A549 (cell line): ENCODE results near the gene PSMD1. TPM values are rescaled to one million over a fixed set of nuclear protein-coding genes. Genes with fewer than 3 reads are reported as not detected.
"Not testable (repeated sequence)": the region's sequence is repeated elsewhere in the genome, so short reads cannot be mapped to it uniquely, and the experiment has no call there.

Experiments
- ATAC-seq, 2 experiments: fragments of 200-7000 bp in 1 of 2; fragments of >200 bp in 1 of 2; cut with Nextera tagmentation in 1 of 2; cut with Tn5 transposase in 1 of 2; 3 replicates each; pipeline versions ENCODE4 v1.8.0 to v1.9.1; 2018 to 2020; ENCODE audit warnings: mild to moderate bottlenecking in 1 of 2, moderate library complexity in 1 of 2
- CTCF ChIA-PET: fragments of 300-600 bp; sonication (Branson Sonifier 250); formaldehyde crosslinking; extraction: SDS; loops from one replicate; lab custom pipeline; 2021; ENCODE audit warnings: antibody characterized with exemption, inconsistent platforms; lab: Yijun Ruan, JAX
- POLR2A ChIA-PET: fragments of 350-600 bp; formaldehyde crosslinking; extraction: SDS; loops from one replicate; lab custom pipeline; 2021; ENCODE audit warnings: antibody characterized with exemption, inconsistent platforms; lab: Yijun Ruan, JAX
- DNase-seq, 2 experiments: peaks; one replicate each; pipeline versions ENCODE4 v3.0.0 to v3.0.0-alpha.2; 2011 to 2016; ENCODE audit warnings: low read depth in 1 of 2, low spot score in 1 of 2
- FAIRE-seq: peaks from 2 replicates; lab custom pipeline; 2011; peaks lifted over from hg19 to GRCh38; lab: Jason Lieb, UNC
- H3K27ac ChIP-seq, 2 experiments: fragments of >200 bp; sonication (Bioruptor Twin); formaldehyde crosslinking; 3 replicates each; pipeline ENCODE4 v1.5.1; 2016 to 2017
- H3K4me1 ChIP-seq: fragments of >200 bp; sonication (Bioruptor Twin); formaldehyde crosslinking; 3 replicates; pipeline ENCODE4 v1.6.1; 2016
- H3K4me2 ChIP-seq: fragments of >200 bp; sonication (Bioruptor Twin); formaldehyde crosslinking; 3 replicates; pipeline ENCODE4 v1.6.1; 2016
- H3K4me3 ChIP-seq: fragments of >200 bp; sonication (Bioruptor Twin); formaldehyde crosslinking; 3 replicates; pipeline ENCODE4 v1.5.1; 2016
- H3K9me3 ChIP-seq: fragments of >200 bp; sonication (Bioruptor Twin); formaldehyde crosslinking; 3 replicates; pipeline ENCODE4 v1.6.1; 2016
- CBX2 ChIP-seq: fragments of 200-600 bp; sonication (generic); IDR thresholded peaks from 2 replicates; pipeline ENCODE4 v1.6.1; 2016; ENCODE audit warnings: low read depth, mild to moderate bottlenecking, borderline replicate concordance
- CBX8 ChIP-seq: fragments of 200-600 bp; sonication (generic); IDR thresholded peaks from 2 replicates; pipeline ENCODE4 v1.6.1; 2016
- CEBPB ChIP-seq, 2 experiments: fragments of >200 bp in 1 of 2; sonication (Bioruptor Twin) in 1 of 2; formaldehyde crosslinking in 1 of 2; IDR thresholded peaks; 2 replicates each; pipeline ENCODE4 v1.6.1; 2012 to 2016
- CTCF ChIP-seq: fragments of >200 bp; sonication (Bioruptor Twin); formaldehyde crosslinking; IDR thresholded peaks from 3 replicates; pipeline ENCODE4 v1.5.1; 2016
- E2F6 ChIP-seq: IDR thresholded peaks from 2 replicates; pipeline ENCODE4 v1.6.1; 2012; ENCODE audit warnings: low read depth, borderline replicate concordance
- EHF ChIP-seq: fragments of 250-450 bp; sonication (Bioruptor Pico); IDR thresholded peaks from 2 replicates; pipeline ENCODE4 v1.5.0; 2020; ENCODE audit warnings: mild to moderate bottlenecking
- EP300 ChIP-seq, 2 experiments: fragments of >200 bp; sonication (Bioruptor Twin); formaldehyde crosslinking; IDR thresholded peaks; 2 replicates in 1 of 2; 3 replicates in 1 of 2; pipeline ENCODE4 v1.6.1; 2016 to 2017
- ESRRA ChIP-seq: fragments of 150-350 bp; IDR thresholded peaks from 2 replicates; pipeline ENCODE4 v1.6.1; 2014; ENCODE audit warnings: mild to moderate bottlenecking, low read length, borderline replicate concordance
- KDM5A ChIP-seq: fragments of 200-600 bp; sonication (generic); IDR thresholded peaks from 2 replicates; pipeline ENCODE4 v1.6.1; 2016; ENCODE audit warnings: antibody characterized with exemption, mild to moderate bottlenecking
- MAZ ChIP-seq: fragments of 150-350 bp; IDR thresholded peaks from 2 replicates; pipeline ENCODE4 v1.6.1; 2014; ENCODE audit warnings: antibody characterized with exemption, low read depth, low read length, borderline replicate concordance
- NPAS2 ChIP-seq: fragments of 250-450 bp; sonication (Bioruptor Pico); IDR thresholded peaks from 2 replicates; pipeline ENCODE4 v1.8.0; 2022; ENCODE audit warnings: mild to moderate bottlenecking, moderate library complexity, borderline replicate concordance
- PHF8 ChIP-seq: fragments of 200-600 bp; sonication (generic); IDR thresholded peaks from 2 replicates; pipeline ENCODE4 v1.6.1; 2016; ENCODE audit warnings: low read depth, mild to moderate bottlenecking, antibody characterized with exemption, moderate library complexity, borderline replicate concordance
- POLR2A ChIP-seq: IDR thresholded peaks from 2 replicates; pipeline ENCODE4 v1.6.1; 2012; ENCODE audit warnings: mild to moderate bottlenecking, low read length
- RAD21 ChIP-seq, 2 experiments: fragments of >200 bp in 1 of 2; sonication (Bioruptor Twin) in 1 of 2; formaldehyde crosslinking in 1 of 2; IDR thresholded peaks in 1 of 2; conservative IDR thresholded peaks in 1 of 2; 2 replicates in 1 of 2; 3 replicates in 1 of 2; pipeline ENCODE4 v1.6.1; 2012 to 2018; ENCODE audit warnings: inconsistent platforms in 1 of 2
- REST ChIP-seq: fragments of 200-600 bp; sonication (generic); IDR thresholded peaks from 2 replicates; pipeline ENCODE4 v1.6.1; 2016; ENCODE audit warnings: antibody characterized with exemption, mild to moderate bottlenecking, moderate library complexity
- TP53 ChIP-seq: fragments of 250-450 bp; sonication (Bioruptor Pico); IDR thresholded peaks from 2 replicates; pipeline ENCODE4 v1.5.0; 2021; ENCODE audit warnings: mild to moderate bottlenecking, moderate library complexity
- ZSCAN20 ChIP-seq: fragments of 250-450 bp; sonication (Bioruptor Pico); IDR thresholded peaks from 2 replicates; pipeline ENCODE4 v1.8.0; 2022; ENCODE audit warnings: mild to moderate bottlenecking, moderate library complexity
- WGBS: methylation state at CpG from one replicate; pipeline ENCODE4 v1.1.6; 2017; ENCODE audit errors: missing lambda C conversion rate; 5-methylcytosine and 5-hydroxymethylcytosine counted together
- polyA plus RNA-seq, 4 experiments: library from polyadenylated mRNA; depleted of rRNA in 3 of 4; stranded (reverse); fragments of >200 nt; fragmentation: RNase III in 1 of 4; extraction: RNeasy Plus Mini Kit Qiagen cat#74134 plus additional on column Dnase treatment in 1 of 4; gene quantifications; 2 replicates in 3 of 4; 3 replicates in 1 of 4; pipeline ENCODE4 v1.2.3, GENCODE V29; 2011 to 2017

Gene PSMD1
- polyA plus RNA-seq, 2 of the 4 experiments (the other 2 are of a cell fraction), result 122 to 248 TPM

- peaks cover 42% of the 10 kb centered on the region for H3K4me1 ChIP-seq
- TF ChIP-seq E2F6 (no peak), POLR2A (no peak), TP53 (CRISPR knock-in tag) (no peak), MAZ (no peak), ZSCAN20 (CRISPR knock-in tag) (no peak), CTCF (peak; percentile 43), CBX2 (no peak), ESRRA (no peak), CEBPB (IDR thresholded peaks at IDR 0.05) (no peak), NPAS2 (CRISPR knock-in tag) (no peak), RAD21 (conservative IDR thresholded peaks at IDR 0.05 in 1 of 2, IDR thresholded peaks at IDR 0.05 in 1 of 2) (peak; percentile 15 to 28; a peak in 2 of 5 replicates), EP300 (IDR thresholded peaks at IDR 0.05) (no peak), PHF8 (no peak), REST (no peak)
- peak in 1 of 2 experiments; percentile 10 for DNase-seq
- no peak for FAIRE-seq
- CTCF ChIA-PET, result interaction anchor here (0.8 to 1.9 kb wide), 6 partner anchors 12 to 312 kb away, joined by 3 to 6 read pairs (median 3); no protein-coding TSS in a partner anchor
- H3K4me2 ChIP-seq, result no peak overlapping the region
- no peaks in the 10 kb centered on the region for H3K9me3 ChIP-seq
- POLR2A ChIA-PET, result no interaction called here
- no peak overlapping the region for H3K4me3 ChIP-seq
- 86% methylated on average over 8 of the region's 8 CpGs for WGBS
- H3K27ac ChIP-seq, result no peak overlapping the region
- ATAC-seq, result peak in 1 of 2 experiments; percentile 40; a peak in 1 of 6 replicates
Observed at GRCh38 chr2:231099918-231100317, 43.3 kb downstream of the PSMD1 start.

GRCh38 chr2:231100321-231100720, 43.7 kb downstream of the PSMD1 start:
- H3K4me2 ChIP-seq, H3K4me3 ChIP-seq, FAIRE-seq, DNase-seq, POLR2A ChIA-PET, H3K27ac ChIP-seq, H3K9me3 ChIP-seq, ATAC-seq: not testable (repeated sequence)
- CTCF ChIA-PET, result interaction anchor here (0.8 to 1.9 kb wide), 8 partner anchors 12 to 312 kb away, joined by 3 to 7 read pairs (median 3); no protein-coding TSS in a partner anchor
- WGBS, result 69% methylated on average over 2 of the region's 2 CpGs
- H3K4me1 ChIP-seq, result peaks cover 42% of the 10 kb centered on the region

- FAIRE-seq (no peak), ATAC-seq (no peak), DNase-seq (no peak)
- no peak overlapping the region for H3K4me2 ChIP-seq
- H3K9me3 ChIP-seq, result no peaks in the 10 kb centered on the region
- no peak overlapping the region for H3K27ac ChIP-seq
- ChIA-PET POLR2A (no interaction called here), CTCF (interaction anchor here (0.7 to 3.8 kb wide), 12 partner anchors 11 to 311 kb away, joined by 3 to 22 read pairs (median 4); no protein-coding TSS in a partner anchor)
- WGBS, result 81% methylated on average over 4 of the region's 4 CpGs
- H3K4me1 ChIP-seq, result peaks cover 42% of the 10 kb centered on the region
- TF ChIP-seq TP53 (CRISPR knock-in tag) (no peak), ZSCAN20 (CRISPR knock-in tag) (no peak), CBX8 (no peak), EP300 (IDR thresholded peaks at IDR 0.05) (no peak), KDM5A (no peak), EHF (no peak)
- TF ChIP-seq, all 56 proteins: peak for 0
- H3K4me3 ChIP-seq, result no peak overlapping the region
Observed at GRCh38 chr2:231100990-231101389, 44.3 kb downstream of the PSMD1 start.
